Epithelial cell of umbilical artery (primary cell): ENCODE results near the gene HMOX1. TPM values are rescaled to one million over a fixed set of nuclear protein-coding genes. Genes with fewer than 3 reads are reported as not detected.

Source experiments
- total RNA-seq: library from RNA; depleted of rRNA; stranded (reverse); fragments of >200 nt; gene quantifications from 2 replicates; pipeline ENCODE4 v1.2.3, GENCODE V29; 2014

Gene HMOX1
- 14.6 and 50.8 TPM in 2 replicates for total RNA-seq

DNA sequence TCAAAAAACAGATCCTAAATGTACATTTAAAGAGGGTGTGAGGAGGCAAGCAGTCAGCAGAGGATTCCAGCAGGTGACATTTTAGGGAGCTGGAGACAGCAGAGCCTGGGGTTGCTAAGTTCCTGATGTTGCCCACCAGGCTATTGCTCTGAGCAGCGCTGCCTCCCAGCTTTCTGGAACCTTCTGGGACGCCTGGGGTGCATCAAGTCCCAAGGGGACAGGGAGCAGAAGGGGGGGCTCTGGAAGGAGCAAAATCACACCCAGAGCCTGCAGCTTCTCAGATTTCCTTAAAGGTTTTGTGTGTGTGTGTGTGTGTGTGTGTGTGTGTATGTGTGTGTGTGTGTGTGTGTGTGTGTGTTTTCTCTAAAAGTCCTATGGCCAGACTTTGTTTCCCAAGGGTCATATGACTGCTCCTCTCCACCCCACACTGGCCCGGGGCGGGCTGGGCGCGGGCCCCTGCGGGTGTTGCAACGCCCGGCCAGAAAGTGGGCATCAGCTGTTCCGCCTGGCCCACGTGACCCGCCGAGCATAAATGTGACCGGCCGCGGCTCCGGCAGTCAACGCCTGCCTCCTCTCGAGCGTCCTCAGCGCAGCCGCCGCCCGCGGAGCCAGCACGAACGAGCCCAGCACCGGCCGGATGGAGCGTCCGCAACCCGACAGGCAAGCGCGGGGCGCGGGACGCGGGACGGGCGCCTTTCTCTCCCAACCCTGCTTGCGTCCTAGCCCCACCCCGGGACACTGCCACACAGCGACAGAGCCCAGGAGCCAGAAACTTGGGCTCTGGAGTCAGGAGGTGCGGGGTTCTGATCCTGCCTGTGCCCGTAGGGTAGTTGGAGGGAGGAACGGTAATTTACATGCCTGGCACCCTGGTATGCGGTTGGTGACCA is at the start of gene HMOX1:
Gene HMOX1, plus strand, starts transcription at position 560 of the 887 bp plus-strand sequence. Its CDS starts 78 bp downstream, at position 638.

GRCh38 chr22:35399678-35400500 is 19.0 kb downstream of the HMOX1 start, which contains the start of gene MCM5:
Gene MCM5 (plus strand): TSS chr22:35400140. CDS start chr22:35400439, 299 bp downstream.

Other genes starting within 250 kb of the HMOX1 start
- 18.5 and 20.7 TPM in 2 replicates for gene HMGXB4, start 123.6 kb upstream of the HMOX1 start, total RNA-seq
- gene TOM1, start 81.2 kb upstream of the HMOX1 start, total RNA-seq = 13.6 and 20.1 TPM in 2 replicates
- 51.3 and 86.0 TPM in 2 replicates for gene MCM5, start 19.0 kb downstream of the HMOX1 start, total RNA-seq
- gene RASD2, start 159.7 kb downstream of the HMOX1 start, total RNA-seq = not detected in 2 replicates
- gene MB, start 236.2 kb downstream of the HMOX1 start, total RNA-seq = not detected in 2 replicates